ENCODE measurements around the gene PRR27.

PRR27 gene

GRCh38 chr4:70187216-70187615 is 33.2 kb downstream of the PRR27 start:
- Histone ChIP-seq H3K79me2 (ENCODE audit: control insufficient read depth, low read length) (no peaks in the 10 kb centered on the region), H3K9me3 (ENCODE audit: control insufficient read depth, insufficient read depth, low read length) (no peaks in the 10 kb centered on the region), H3K27me3 (ENCODE audit: control insufficient read depth, low read length) (no peaks in the 10 kb centered on the region), H3K4me2 (ENCODE audit: low read length) (no peak overlapping the region), H3F3A (ENCODE audit: control insufficient read depth, insufficient read depth) (no peaks in the 10 kb centered on the region), H3K9me2 (replicated peaks; ENCODE audit: control insufficient read depth, low read length) (no peaks in the 10 kb centered on the region), H3K4me3 (ENCODE audit: low read length) (no peak overlapping the region), H3K36me3 (ENCODE audit: control insufficient read depth, low read length) (no peaks in the 10 kb centered on the region), H3K27ac (ENCODE audit: low read depth, low read length) (no peak overlapping the region), H3K4me1 (ENCODE audit: control insufficient read depth, low read length) (no peaks in the 10 kb centered on the region), H4K20me1 (ENCODE audit: control insufficient read depth, insufficient read depth, low read depth, low read length) (no peaks in the 10 kb centered on the region)
- TF ChIP-seq CTCF (IDR thresholded peaks at IDR 0.05; ENCODE audit: low read depth, low read length, poor library complexity, severe bottlenecking) (no peak), EZH2phosphoT487 (IDR thresholded peaks at IDR 0.05; ENCODE audit: borderline replicate concordance, low read length) (no peak)

- TF ChIP-seq CTCF (IDR thresholded peaks at IDR 0.05; ENCODE audit: low read depth, low read length, poor library complexity, severe bottlenecking) (no peak), EZH2phosphoT487 (IDR thresholded peaks at IDR 0.05; ENCODE audit: borderline replicate concordance, low read length) (no peak)
- H3K27me3 ChIP-seq (ENCODE audit: control insufficient read depth, low read length): no peaks in the 10 kb centered on the region
- H3K4me3 ChIP-seq (ENCODE audit: low read length): no peak overlapping the region
- no peaks in the 10 kb centered on the region for H3K9me3 ChIP-seq (ENCODE audit: control insufficient read depth, insufficient read depth, low read length)
- H4K20me1 ChIP-seq (ENCODE audit: control insufficient read depth, insufficient read depth, low read depth, low read length): no peaks in the 10 kb centered on the region
- no peaks in the 10 kb centered on the region for H3K79me2 ChIP-seq (ENCODE audit: control insufficient read depth, low read length)
- H3K4me2 ChIP-seq (ENCODE audit: low read length): no peak overlapping the region
- no peaks in the 10 kb centered on the region for H3F3A ChIP-seq (ENCODE audit: control insufficient read depth, insufficient read depth)
- no peaks in the 10 kb centered on the region for H3K4me1 ChIP-seq (ENCODE audit: control insufficient read depth, low read length)
- H3K27ac ChIP-seq (ENCODE audit: low read depth, low read length): no peak overlapping the region
- H3K36me3 ChIP-seq (ENCODE audit: control insufficient read depth, low read length): no peaks in the 10 kb centered on the region
- H3K9me2 ChIP-seq (replicated peaks; ENCODE audit: control insufficient read depth, low read length): no peaks in the 10 kb centered on the region
Observed at GRCh38 chr4:70190579-70190978, 36.5 kb downstream of the PRR27 start.

GRCh38 chr4:70191647-70192046 is 37.6 kb downstream of the PRR27 start:
- Histone ChIP-seq H3K4me3 (ENCODE audit: low read length) (no peak overlapping the region), H3K27me3 (ENCODE audit: control insufficient read depth, low read length) (no peaks in the 10 kb centered on the region), H3K4me1 (ENCODE audit: control insufficient read depth, low read length) (no peaks in the 10 kb centered on the region), H3F3A (ENCODE audit: control insufficient read depth, insufficient read depth) (no peaks in the 10 kb centered on the region), H3K79me2 (ENCODE audit: control insufficient read depth, low read length) (no peaks in the 10 kb centered on the region), H3K36me3 (ENCODE audit: control insufficient read depth, low read length) (no peaks in the 10 kb centered on the region), H3K4me2 (ENCODE audit: low read length) (no peak overlapping the region), H3K27ac (ENCODE audit: low read depth, low read length) (no peak overlapping the region), H3K9me3 (ENCODE audit: control insufficient read depth, insufficient read depth, low read length) (no peaks in the 10 kb centered on the region), H3K9me2 (replicated peaks; ENCODE audit: control insufficient read depth, low read length) (no peaks in the 10 kb centered on the region), H4K20me1 (ENCODE audit: control insufficient read depth, insufficient read depth, low read depth, low read length) (no peaks in the 10 kb centered on the region)
- TF ChIP-seq EZH2phosphoT487 (IDR thresholded peaks at IDR 0.05; ENCODE audit: borderline replicate concordance, low read length): no peak
- TF ChIP-seq CTCF (IDR thresholded peaks at IDR 0.05; ENCODE audit: low read depth, low read length, poor library complexity, severe bottlenecking): no peak

DNA sequence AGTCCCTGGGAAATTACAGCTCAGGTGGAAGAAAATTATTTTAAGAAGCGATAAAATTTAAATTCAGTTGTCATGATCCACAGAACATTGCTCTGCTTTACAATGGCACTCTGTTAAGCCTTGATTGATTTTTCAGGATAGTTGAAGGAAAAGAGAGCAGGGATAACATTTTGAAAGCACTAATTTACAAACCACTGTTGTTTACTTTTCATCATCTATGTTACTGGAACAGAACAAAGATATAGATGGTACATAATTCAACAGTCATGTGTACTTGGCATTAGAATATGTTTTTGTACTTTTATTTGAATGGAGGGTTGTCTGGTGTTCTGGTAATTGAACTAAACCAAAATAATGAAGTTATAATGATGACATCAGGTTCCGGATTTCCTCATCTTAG is 38.9 kb downstream of the PRR27 start:
- no peaks in the 10 kb centered on the region for H3K27me3 ChIP-seq (ENCODE audit: control insufficient read depth, low read length)
- no peak overlapping the region for H3K4me2 ChIP-seq (ENCODE audit: low read length)
- no peaks in the 10 kb centered on the region for H3K36me3 ChIP-seq (ENCODE audit: control insufficient read depth, low read length)
- no peaks in the 10 kb centered on the region for H4K20me1 ChIP-seq (ENCODE audit: control insufficient read depth, insufficient read depth, low read depth, low read length)
- no peak overlapping the region for H3K4me3 ChIP-seq (ENCODE audit: low read length)
- H3K9me3 ChIP-seq (ENCODE audit: control insufficient read depth, insufficient read depth, low read length): no peaks in the 10 kb centered on the region
- TF ChIP-seq EZH2phosphoT487 (IDR thresholded peaks at IDR 0.05; ENCODE audit: borderline replicate concordance, low read length) (no peak), CTCF (IDR thresholded peaks at IDR 0.05; ENCODE audit: low read depth, low read length, poor library complexity, severe bottlenecking) (no peak)
- no peaks in the 10 kb centered on the region for H3K9me2 ChIP-seq (replicated peaks; ENCODE audit: control insufficient read depth, low read length)
- no peaks in the 10 kb centered on the region for H3K79me2 ChIP-seq (ENCODE audit: control insufficient read depth, low read length)
- no peak overlapping the region for H3K27ac ChIP-seq (ENCODE audit: low read depth, low read length)
- H3F3A ChIP-seq (ENCODE audit: control insufficient read depth, insufficient read depth): no peaks in the 10 kb centered on the region
- H3K4me1 ChIP-seq (ENCODE audit: control insufficient read depth, low read length): no peaks in the 10 kb centered on the region

Measured in DOHH2 (cell line).